ENCODE results near the gene ESPN.

DNA sequence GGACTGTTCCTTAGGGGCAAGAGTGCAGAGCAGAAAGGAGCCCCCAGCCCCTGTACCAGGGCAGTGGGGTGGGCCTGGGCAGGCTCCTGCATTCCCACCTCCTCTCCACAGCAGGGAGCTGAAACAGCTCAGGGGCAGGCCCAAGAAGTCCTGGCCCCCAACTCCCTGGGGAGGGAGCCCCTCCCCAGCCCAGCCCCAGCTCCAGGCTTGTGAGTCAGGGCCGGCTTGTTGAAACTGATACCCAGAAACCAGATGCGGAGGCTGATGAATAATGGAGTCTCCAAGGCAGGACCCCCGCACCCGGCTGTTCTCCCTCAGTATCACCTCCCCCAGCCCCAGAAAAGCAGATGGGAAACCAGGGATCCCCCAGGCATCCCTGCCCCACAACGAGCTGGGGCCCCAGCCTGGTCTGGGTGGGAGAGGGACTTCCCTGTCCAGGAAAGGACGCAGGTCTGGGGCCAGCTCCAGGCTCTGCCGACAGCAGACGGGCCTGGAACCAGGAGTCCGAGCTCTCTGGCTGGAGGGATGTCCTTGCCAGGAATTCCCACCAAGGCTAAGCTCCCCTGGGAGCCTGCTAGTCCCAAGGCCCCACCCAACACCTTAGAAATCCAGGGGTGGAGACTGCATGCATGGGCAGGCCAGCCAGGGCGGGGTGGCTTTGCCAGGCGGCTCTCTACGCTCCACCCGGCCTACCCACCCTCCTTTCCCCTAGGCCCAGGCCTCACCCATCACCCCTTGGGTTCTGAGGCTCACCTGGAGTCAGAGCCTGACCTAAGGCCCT lies 64.2 kb downstream of the ESPN start:
- TF ChIP-seq, protein P1, sequence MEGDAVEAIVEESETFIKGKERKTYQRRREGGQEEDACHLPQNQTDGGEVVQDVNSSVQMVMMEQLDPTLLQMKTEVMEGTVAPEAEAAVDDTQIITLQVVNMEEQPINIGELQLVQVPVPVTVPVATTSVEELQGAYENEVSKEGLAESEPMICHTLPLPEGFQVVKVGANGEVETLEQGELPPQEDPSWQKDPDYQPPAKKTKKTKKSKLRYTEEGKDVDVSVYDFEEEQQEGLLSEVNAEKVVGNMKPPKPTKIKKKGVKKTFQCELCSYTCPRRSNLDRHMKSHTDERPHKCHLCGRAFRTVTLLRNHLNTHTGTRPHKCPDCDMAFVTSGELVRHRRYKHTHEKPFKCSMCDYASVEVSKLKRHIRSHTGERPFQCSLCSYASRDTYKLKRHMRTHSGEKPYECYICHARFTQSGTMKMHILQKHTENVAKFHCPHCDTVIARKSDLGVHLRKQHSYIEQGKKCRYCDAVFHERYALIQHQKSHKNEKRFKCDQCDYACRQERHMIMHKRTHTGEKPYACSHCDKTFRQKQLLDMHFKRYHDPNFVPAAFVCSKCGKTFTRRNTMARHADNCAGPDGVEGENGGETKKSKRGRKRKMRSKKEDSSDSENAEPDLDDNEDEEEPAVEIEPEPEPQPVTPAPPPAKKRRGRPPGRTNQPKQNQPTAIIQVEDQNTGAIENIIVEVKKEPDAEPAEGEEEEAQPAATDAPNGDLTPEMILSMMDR (conservative IDR thresholded peaks at IDR 0.05; ENCODE audit: low read length) = no peak
- no peak for TF ChIP-seq EZH2phosphoT487 (IDR thresholded peaks at IDR 0.05; ENCODE audit: borderline replicate concordance)

Measured in Loucy (cell line).